ENCODE results near the gene SEC14L3.
"Not testable (repeated sequence)": the region's sequence is repeated elsewhere in the genome, so short reads cannot be mapped to it uniquely, and the experiment has no call there.

SEC14L3 gene

DNA sequence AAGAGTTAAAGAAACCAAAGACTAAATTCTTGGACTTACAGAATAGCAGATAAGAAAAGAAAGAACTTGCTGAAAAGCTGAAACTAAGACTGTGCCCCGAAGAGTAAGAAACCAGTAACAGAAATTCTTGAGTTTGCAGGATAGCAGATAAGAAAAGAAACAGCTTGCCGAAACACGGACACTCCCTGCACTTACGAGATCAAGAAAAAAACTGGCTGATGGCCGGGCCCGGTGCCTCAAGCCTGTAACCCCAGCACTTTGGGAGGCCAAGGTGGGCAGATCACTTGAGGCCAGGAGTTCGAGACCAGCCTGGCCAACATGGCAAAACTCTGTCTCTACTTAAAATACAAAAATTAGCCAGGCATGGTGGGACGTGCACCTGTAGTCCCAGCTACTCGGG is 20.3 kb downstream of the SEC14L3 start:
- not testable (repeated sequence) for H3K4me3 ChIP-seq (ENCODE audit: low read length); H3K36me3 ChIP-seq (ENCODE audit: insufficient read depth, low read length); H3K4me1 ChIP-seq (ENCODE audit: insufficient read depth, low read length); H3K9me3 ChIP-seq (ENCODE audit: low read length); H3K27me3 ChIP-seq (ENCODE audit: insufficient read depth, low read length); H2AFZ ChIP-seq (ENCODE audit: low read depth, low read length)

DNA sequence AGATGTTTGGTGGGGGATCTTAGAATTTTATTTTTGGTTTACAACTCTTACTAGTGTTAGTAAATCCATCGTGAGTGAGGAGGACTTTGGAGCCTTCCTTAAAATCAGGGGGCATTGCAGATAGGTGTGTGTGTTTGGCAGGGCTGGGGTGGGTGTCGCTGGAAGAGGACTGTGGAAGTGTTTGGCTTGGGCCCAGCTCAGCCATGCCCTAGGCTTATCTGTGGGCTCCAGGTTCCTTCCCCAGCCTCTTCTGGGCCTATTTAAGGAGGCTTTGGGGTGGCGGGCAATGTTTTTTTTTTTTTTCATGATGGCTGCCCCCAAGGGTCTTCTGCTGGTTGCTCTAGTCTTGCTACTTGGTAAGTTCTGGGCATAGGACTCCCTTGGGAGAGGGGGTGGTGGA is 24.2 kb downstream of the SEC14L3 start:
- Histone ChIP-seq H2AFZ (ENCODE audit: low read depth, low read length) (no peak overlapping the region), H3K4me1 (ENCODE audit: insufficient read depth, low read length) (peaks cover 6% of the 10 kb centered on the region), H3K4me3 (ENCODE audit: low read length) (no peak overlapping the region), H3K27me3 (ENCODE audit: insufficient read depth, low read length) (no peaks in the 10 kb centered on the region), H3K36me3 (ENCODE audit: insufficient read depth, low read length) (no peaks in the 10 kb centered on the region), H3K9me3 (ENCODE audit: low read length) (no peaks in the 10 kb centered on the region)

DNA sequence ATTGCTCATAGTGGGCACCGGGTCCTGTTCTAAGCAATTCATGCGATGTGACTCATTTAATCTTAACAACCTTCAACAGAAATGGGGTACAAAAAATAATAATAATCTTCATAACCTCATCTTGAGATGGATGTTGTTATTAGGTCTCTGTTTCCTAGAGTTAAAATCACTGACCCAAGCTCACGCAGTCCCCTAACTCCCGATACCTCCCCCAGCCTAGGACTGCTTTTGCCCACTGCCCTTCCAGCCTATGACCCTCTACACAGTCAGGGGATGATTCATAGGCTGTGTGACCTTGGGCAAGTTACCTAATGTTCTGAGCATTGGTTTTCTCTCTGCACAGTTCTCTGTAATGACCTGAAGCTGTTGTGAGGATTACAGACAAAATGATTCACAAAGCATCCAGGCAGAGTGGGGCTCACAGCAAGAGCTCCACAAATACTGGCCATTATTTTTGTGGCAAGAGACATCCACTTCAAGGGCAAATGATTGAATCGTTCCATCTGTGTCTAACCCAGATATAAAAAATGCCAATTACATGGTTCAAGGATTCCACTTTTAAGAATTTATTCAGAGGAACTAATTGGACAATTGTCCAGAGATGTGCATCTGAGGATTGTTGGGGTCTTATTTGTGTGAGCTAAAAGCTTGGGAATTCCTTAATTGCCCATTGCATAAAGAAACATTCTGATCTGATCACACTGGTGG is 26.2 kb downstream of the SEC14L3 start:
- no peaks in the 10 kb centered on the region for H3K36me3 ChIP-seq (ENCODE audit: insufficient read depth, low read length)
- peaks cover 6% of the 10 kb centered on the region for H3K4me1 ChIP-seq (ENCODE audit: insufficient read depth, low read length)
- no peaks in the 10 kb centered on the region for H3K9me3 ChIP-seq (ENCODE audit: low read length)
- H2AFZ ChIP-seq (ENCODE audit: low read depth, low read length), result peak overlapping the region; percentile 31
- H3K4me3 ChIP-seq (ENCODE audit: low read length), result no peak overlapping the region
- H3K27me3 ChIP-seq (ENCODE audit: insufficient read depth, low read length), result no peaks in the 10 kb centered on the region

DNA sequence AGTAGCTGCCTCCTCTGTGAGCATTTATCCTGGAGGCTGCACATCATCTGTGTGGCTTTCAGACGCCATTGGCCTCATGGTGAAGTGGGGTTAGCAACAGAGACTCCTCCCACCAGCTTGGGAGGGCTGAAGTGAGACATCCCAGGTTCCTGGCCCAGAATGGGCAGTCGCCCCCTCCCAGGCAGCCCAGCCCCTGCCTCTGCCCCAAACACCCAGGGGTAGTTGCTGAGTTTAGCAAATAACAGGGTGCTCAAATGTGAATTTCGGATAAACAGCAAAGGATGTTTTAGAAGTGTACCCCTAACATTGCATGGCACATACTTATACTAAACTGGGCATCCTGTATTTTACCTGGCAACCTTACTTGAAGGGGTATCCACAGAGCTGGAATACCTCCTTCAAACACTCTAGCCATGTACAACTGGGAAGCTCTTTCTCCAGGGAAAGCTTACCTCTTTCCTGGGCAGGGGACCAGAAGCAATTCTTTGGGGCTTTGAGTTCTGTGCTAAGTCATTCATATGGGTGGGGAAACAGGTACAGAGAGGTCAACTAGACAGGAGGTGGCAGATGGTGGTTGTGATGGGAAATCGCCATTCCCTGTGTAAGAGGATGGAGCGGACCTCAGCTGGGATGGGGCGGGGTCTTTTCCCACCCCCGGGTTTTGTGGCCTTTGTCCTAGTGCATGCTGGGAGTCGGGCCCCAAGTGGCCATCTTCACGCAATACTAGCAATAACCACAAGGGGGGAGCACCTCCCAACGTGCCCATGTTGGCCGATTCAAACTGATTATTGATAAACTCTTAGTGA is 27.0 kb downstream of the SEC14L3 start:
- H3K4me1 ChIP-seq (ENCODE audit: insufficient read depth, low read length), result peaks cover 6% of the 10 kb centered on the region
- no peaks in the 10 kb centered on the region for H3K9me3 ChIP-seq (ENCODE audit: low read length)
- no peaks in the 10 kb centered on the region for H3K36me3 ChIP-seq (ENCODE audit: insufficient read depth, low read length)
- no peaks in the 10 kb centered on the region for H3K27me3 ChIP-seq (ENCODE audit: insufficient read depth, low read length)
- peak overlapping the region; percentile 1 for H3K4me3 ChIP-seq (ENCODE audit: low read length)
- H2AFZ ChIP-seq (ENCODE audit: low read depth, low read length), result peak overlapping the region; percentile 31

DNA sequence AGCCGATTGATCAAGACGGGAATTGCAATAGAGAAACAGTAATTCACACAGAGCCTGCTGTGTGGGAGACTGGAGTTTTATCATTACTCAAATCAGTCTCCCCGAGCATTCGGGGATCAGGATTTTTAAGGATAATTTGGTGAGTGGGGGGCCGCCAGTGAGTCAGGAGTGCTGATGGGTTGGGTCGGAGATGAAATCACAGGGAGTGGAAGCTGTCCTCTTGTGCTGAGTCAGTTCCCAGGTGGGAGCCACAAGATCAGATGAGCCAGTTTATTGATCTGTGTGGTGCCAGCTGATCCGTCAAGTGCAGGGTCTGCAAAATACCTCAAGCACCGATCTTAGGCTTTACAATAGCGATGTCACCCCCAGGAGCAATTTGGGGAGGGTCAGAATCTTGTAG is 30.7 kb downstream of the SEC14L3 start:
- Histone ChIP-seq H3K36me3 (ENCODE audit: insufficient read depth, low read length) (no peaks in the 10 kb centered on the region), H3K4me1 (ENCODE audit: insufficient read depth, low read length) (peaks cover 6% of the 10 kb centered on the region), H3K9me3 (ENCODE audit: low read length) (no peaks in the 10 kb centered on the region), H3K4me3 (ENCODE audit: low read length) (no peak overlapping the region), H3K27me3 (ENCODE audit: insufficient read depth, low read length) (no peaks in the 10 kb centered on the region), H2AFZ (ENCODE audit: low read depth, low read length) (no peak overlapping the region)

DNA sequence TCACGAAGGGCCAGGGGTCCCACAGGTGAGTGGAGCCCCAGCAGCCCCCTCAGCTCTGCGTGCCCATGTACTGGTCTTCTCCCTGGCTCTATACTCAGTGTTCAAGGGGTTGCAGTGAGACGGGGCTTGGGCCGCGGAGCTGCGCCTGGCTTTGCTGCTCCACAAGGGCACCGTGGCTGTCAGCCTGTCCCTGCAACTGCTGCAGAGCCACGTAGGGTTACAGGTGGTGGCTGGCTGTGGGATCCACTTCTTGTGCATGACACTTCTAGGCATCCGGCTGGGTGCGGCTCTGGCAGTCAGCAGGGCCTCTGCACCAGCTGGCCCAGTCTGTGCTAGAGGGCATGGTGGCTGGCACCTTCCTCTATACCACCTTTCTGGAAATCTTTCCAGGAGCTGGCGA is 32.0 kb downstream of the SEC14L3 start:
- Histone ChIP-seq H3K4me3 (ENCODE audit: low read length) (no peak overlapping the region), H3K4me1 (ENCODE audit: insufficient read depth, low read length) (peaks cover 5% of the 10 kb centered on the region), H2AFZ (ENCODE audit: low read depth, low read length) (no peak overlapping the region), H3K27me3 (ENCODE audit: insufficient read depth, low read length) (no peaks in the 10 kb centered on the region), H3K36me3 (ENCODE audit: insufficient read depth, low read length) (no peaks in the 10 kb centered on the region), H3K9me3 (ENCODE audit: low read length) (peaks cover 2% of the 10 kb centered on the region)

DNA sequence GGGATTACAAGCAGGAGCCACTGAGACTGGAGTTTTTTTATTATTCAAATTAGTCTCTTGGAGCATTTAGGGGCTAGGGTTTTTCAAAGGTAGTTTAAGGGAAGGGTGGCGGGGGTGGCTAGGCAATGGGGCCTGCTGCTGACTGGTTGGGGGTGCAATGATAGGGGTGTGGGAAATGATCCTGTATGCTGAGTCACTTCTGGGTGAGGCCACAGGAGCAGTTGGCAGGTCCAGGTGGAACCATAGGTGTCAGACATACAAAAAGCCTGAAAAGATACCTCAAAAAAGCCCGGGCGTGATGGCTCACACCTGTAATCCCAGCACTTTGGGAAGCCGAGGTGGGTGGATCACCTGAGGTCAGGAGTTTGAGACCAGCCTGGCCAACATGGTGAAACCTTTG is 32.6 kb downstream of the SEC14L3 start:
- H3K4me3 ChIP-seq (ENCODE audit: low read length), result no peak overlapping the region
- H3K27me3 ChIP-seq (ENCODE audit: insufficient read depth, low read length), result no peaks in the 10 kb centered on the region

DNA sequence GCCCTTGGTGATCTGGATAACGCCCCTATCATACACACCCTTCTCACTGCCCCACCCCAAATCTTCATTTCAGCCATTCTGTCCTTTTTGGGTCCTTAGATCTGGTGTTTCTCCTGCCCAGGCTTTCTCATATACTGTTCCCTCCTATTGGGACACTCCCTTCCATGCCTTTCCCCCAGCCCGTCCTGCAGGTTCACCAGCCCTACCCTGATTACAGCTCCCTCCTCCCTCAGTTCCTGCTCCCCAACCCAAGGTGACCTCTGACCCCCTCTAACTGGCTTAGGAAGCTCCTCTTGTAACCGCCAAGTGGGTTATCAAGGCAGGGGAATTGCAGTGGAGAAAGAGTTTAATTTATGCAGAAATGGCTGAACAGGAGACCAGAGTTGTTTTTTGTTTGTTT is 33.3 kb downstream of the SEC14L3 start:
- Histone ChIP-seq H3K27me3 (ENCODE audit: insufficient read depth, low read length) (no peaks in the 10 kb centered on the region), H3K36me3 (ENCODE audit: insufficient read depth, low read length) (no peaks in the 10 kb centered on the region), H3K4me1 (ENCODE audit: insufficient read depth, low read length) (no peaks in the 10 kb centered on the region), H2AFZ (ENCODE audit: low read depth, low read length) (no peak overlapping the region), H3K9me3 (ENCODE audit: low read length) (peaks cover 2% of the 10 kb centered on the region), H3K4me3 (ENCODE audit: low read length) (no peak overlapping the region)

More for the DNA sequence above, 32.6 kb downstream of the SEC14L3 start:
- H2AFZ ChIP-seq (ENCODE audit: low read depth, low read length), result no peak overlapping the region
- no peaks in the 10 kb centered on the region for H3K4me1 ChIP-seq (ENCODE audit: insufficient read depth, low read length)
- peaks cover 2% of the 10 kb centered on the region for H3K9me3 ChIP-seq (ENCODE audit: low read length)
- no peaks in the 10 kb centered on the region for H3K36me3 ChIP-seq (ENCODE audit: insufficient read depth, low read length)

DNA sequence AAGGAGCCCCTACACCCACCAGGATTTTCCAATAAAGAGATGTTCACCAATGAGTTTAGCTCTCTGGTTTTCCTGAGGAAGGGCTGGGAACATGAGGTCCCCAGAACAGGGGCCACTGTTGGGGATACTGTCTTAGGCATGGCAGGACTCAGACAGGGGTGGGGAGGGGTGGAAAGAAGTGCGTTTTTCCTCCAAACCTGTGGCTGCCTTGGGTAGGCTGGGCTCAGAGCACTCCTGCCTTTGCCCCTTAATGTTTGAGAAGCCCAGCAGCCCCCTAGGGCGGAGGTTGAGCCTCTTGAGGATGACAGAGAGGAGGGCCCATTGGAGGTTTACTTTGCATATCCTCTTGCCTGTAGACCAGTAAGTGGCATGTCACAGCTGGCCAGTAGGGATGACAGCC is 35.6 kb downstream of the SEC14L3 start:
- H2AFZ ChIP-seq (ENCODE audit: low read depth, low read length), result no peak overlapping the region
- no peaks in the 10 kb centered on the region for H3K36me3 ChIP-seq (ENCODE audit: insufficient read depth, low read length)
- no peaks in the 10 kb centered on the region for H3K27me3 ChIP-seq (ENCODE audit: insufficient read depth, low read length)
- no peak overlapping the region for H3K4me3 ChIP-seq (ENCODE audit: low read length)
- no peaks in the 10 kb centered on the region for H3K4me1 ChIP-seq (ENCODE audit: insufficient read depth, low read length)
- H3K9me3 ChIP-seq (ENCODE audit: low read length), result peaks cover 2% of the 10 kb centered on the region

DNA sequence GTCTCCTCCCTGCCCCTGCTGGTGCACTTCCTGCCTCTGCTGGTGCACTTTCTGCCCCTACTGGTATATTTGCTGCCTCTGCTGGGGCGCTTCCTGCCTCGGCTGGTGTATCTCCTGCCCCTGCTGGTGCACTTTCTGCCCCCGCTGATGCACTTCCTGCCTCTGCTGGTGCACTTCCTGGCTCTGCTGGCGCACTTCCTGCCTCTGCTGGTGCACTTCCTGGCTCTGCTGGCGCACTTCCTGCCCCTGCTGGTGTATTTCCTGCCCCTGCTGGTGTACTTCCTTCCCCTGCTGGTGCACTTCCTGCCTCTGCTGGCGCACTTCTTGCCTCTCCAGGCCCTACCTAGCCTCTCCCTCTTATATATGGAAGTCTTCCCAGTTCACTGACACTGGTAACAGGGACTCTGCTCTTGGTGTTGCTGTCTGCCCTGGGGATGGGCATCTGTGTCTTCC is 36.1 kb downstream of the SEC14L3 start:
- peaks cover 2% of the 10 kb centered on the region for H3K9me3 ChIP-seq (ENCODE audit: low read length)
- no peak overlapping the region for H3K4me3 ChIP-seq (ENCODE audit: low read length)
- peak overlapping the region; percentile 20 for H2AFZ ChIP-seq (ENCODE audit: low read depth, low read length)
- H3K36me3 ChIP-seq (ENCODE audit: insufficient read depth, low read length), result no peaks in the 10 kb centered on the region
- H3K4me1 ChIP-seq (ENCODE audit: insufficient read depth, low read length), result no peaks in the 10 kb centered on the region
- no peaks in the 10 kb centered on the region for H3K27me3 ChIP-seq (ENCODE audit: insufficient read depth, low read length)

DNA sequence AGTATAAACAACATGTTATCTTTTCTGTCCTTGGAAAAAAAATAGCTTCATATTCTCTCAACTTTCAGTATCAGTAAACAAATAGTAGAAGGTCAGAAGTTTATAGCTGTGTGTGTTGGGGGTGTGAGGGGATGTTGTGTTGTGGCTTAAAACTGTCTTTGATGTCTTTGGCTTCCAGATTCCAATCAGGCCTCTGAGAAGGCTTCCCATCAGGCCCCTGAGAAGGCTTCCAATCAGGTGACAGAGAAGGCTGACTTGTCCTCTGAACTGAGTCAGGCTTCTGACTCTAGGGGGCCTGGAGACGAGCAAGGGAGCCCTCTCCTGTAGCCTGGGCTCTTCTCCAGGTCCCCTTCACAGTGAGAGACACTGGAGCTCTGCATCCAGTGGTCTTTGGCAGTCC is 37.0 kb downstream of the SEC14L3 start:
- no peaks in the 10 kb centered on the region for H3K36me3 ChIP-seq (ENCODE audit: insufficient read depth, low read length)

DNA sequence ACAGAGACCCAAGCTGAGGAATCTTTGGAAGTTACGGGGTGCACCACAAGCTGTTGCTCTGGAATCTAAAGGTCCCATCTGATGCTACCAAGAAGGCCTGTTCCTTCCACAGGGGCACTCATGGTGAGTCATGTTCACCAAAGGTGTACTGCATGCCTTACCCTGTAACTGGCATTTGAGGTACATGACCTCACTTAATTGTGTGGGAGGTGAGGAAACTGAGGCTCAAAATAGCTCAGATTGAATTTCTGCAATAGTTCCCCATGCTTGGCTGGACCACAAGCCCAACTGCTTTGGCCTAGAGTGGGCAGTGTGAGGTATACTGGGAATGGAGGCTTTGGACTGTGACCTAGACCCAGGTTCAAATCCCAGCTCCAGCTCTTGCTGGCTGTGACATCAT is 38.0 kb downstream of the SEC14L3 start:
- no peaks in the 10 kb centered on the region for H3K4me1 ChIP-seq (ENCODE audit: insufficient read depth, low read length)
- no peaks in the 10 kb centered on the region for H3K27me3 ChIP-seq (ENCODE audit: insufficient read depth, low read length)
- no peak overlapping the region for H2AFZ ChIP-seq (ENCODE audit: low read depth, low read length)
- no peak overlapping the region for H3K4me3 ChIP-seq (ENCODE audit: low read length)
- H3K9me3 ChIP-seq (ENCODE audit: low read length), result peaks cover 2% of the 10 kb centered on the region
- H3K36me3 ChIP-seq (ENCODE audit: insufficient read depth, low read length), result no peaks in the 10 kb centered on the region

More for the DNA sequence above, 37.0 kb downstream of the SEC14L3 start:
- Histone ChIP-seq H3K4me3 (ENCODE audit: low read length) (no peak overlapping the region), H3K27me3 (ENCODE audit: insufficient read depth, low read length) (no peaks in the 10 kb centered on the region), H3K9me3 (ENCODE audit: low read length) (peaks cover 2% of the 10 kb centered on the region), H2AFZ (ENCODE audit: low read depth, low read length) (no peak overlapping the region), H3K4me1 (ENCODE audit: insufficient read depth, low read length) (no peaks in the 10 kb centered on the region)

DNA sequence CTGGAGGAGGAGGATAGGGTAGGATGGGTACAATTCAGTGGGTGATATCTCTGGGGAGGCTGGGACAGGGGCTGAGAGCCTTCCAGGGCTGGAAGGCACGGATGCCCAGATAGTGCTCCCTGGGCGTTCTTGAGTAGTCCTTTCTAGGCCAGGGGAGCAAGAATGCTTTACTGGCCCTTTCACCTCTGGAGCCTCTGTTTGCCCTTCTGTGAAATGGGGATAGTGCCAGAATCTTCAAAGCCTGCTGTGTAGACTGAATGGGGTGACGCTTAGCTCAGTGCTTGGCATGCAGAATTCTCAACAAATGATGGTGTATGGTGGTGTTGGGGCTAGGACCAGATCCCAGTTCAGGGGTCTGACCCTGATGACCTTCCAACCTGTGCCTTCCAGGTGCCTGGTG is 38.6 kb downstream of the SEC14L3 start:
- H2AFZ ChIP-seq (ENCODE audit: low read depth, low read length), result no peak overlapping the region
- no peak overlapping the region for H3K4me3 ChIP-seq (ENCODE audit: low read length)
- H3K27me3 ChIP-seq (ENCODE audit: insufficient read depth, low read length), result no peaks in the 10 kb centered on the region
- peaks cover 2% of the 10 kb centered on the region for H3K9me3 ChIP-seq (ENCODE audit: low read length)
- H3K4me1 ChIP-seq (ENCODE audit: insufficient read depth, low read length), result no peaks in the 10 kb centered on the region
- no peaks in the 10 kb centered on the region for H3K36me3 ChIP-seq (ENCODE audit: insufficient read depth, low read length)
